ENCODE data around the gene GSC2. TPM values are rescaled to one million over a fixed set of nuclear protein-coding genes. Genes with fewer than 3 reads are reported as not detected.
"Not testable (repeated sequence)": the region's sequence is repeated elsewhere in the genome, so short reads cannot be mapped to it uniquely, and the experiment has no call there.

GSC2 gene
- total RNA-seq, 1 donor from 2014 or later = not detected

DNA sequence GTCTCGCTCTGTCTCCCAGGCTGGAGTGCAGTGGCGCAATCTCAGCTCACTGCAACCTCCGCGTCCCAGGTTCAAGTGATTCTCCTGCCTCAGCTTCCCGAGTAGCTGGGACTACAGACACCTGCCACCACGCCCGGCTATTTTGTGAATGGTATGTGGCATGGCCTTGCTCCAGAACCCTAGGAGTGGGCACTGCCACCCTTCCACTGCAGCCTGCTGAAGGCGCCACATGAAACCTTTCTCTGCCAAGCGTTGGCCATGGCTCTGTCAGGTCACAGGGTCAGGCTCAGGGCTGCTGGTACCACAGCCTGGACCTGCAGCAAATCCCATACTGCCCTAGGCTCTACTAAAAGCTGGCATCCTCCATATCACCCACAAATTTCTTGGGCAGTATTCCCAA, 6.0 kb upstream of the GSC2 start:
- not testable (repeated sequence) for DNase-seq (ENCODE audit: low read depth)

DNA sequence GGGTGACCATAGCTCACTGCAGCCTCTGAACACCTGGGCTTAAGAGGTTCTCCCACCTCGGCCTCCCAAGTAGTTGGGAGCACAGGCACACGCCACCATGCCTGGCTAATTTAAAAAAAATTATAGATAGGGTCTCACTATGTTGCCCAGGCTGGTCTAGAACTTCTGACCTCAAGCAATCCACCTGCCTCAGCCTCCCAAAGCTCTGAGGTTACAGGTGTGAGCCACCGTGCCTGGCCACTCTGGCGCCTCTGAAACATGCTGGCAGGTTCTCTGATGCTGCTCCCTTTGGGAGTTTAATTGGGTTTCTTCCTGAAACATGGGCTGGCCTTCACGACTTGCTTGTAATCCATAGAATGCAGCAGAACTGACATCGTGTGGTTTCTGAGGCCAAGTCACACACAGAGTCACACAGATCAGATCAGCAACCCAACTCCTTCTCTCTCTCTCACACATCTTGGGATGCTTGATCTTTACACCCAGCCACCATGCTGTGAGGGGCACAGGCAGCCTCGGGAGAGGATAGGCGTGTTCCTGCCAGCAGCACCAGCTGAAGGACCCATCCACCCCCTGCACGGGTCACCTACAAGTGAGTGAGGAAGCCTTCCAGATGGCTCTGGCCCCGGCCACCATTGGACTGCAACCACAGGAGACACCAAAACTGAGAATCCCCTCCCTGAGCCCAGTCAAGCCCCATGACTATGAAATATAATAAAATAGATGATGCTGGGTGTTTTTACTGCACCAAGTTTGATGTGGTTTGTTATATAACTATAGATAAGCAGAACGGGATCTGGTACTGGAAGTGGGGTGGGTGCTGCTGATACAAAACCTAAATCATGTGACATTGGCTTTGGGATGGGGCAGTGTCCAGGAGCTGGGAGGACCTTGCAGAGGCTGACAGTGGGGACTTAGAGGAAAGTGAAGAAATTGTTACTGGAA, 3.1 kb upstream of the GSC2 start:
- no peak for DNase-seq (ENCODE audit: low read depth)

DNA sequence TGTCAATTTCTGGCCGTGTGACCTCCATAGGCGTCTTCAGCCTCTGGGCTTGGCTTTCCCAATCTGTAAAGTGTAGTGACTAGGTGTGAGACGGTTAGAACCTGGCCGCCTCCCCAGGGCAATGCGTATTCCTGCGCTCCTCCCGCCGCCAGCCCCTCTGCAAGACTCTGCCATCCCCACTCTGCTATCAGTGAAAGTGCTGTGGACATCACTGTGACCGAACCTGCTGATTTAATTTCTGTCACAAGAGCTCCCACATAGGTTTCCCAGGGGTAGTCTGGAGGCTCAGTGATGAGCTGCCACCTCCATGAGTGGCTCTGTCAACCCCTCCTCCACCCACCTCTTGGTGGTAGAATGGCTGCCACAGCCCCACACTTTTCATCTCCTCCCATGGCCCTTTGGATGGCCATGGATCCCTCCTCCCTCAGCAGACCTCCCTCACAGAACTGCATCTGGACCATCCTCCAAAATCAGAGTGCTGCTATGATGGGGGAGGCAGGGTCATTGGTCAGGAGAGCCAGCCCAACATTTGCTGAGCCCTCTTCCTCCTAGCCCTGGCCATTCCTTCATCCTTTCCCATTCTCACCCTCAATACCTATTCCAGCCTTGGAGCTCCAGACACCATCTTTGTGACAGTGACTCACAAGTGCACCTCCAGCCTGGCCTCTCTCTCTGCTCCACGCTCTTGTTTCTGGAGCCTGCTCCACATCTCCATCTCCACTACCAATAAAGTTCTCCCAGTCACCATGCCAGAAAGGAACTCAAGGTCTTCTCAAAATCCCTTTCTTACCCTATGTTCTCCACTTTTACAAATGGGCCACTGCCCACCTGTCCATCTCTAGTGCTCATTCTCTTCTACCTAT, 1.5 kb upstream of the GSC2 start:
- DNase-seq (ENCODE audit: low read depth) = no peak

GRCh38 chr22:19150482-19151328, 613 bp upstream of the GSC2 start:
- no peak for DNase-seq (ENCODE audit: low read depth)

DNA sequence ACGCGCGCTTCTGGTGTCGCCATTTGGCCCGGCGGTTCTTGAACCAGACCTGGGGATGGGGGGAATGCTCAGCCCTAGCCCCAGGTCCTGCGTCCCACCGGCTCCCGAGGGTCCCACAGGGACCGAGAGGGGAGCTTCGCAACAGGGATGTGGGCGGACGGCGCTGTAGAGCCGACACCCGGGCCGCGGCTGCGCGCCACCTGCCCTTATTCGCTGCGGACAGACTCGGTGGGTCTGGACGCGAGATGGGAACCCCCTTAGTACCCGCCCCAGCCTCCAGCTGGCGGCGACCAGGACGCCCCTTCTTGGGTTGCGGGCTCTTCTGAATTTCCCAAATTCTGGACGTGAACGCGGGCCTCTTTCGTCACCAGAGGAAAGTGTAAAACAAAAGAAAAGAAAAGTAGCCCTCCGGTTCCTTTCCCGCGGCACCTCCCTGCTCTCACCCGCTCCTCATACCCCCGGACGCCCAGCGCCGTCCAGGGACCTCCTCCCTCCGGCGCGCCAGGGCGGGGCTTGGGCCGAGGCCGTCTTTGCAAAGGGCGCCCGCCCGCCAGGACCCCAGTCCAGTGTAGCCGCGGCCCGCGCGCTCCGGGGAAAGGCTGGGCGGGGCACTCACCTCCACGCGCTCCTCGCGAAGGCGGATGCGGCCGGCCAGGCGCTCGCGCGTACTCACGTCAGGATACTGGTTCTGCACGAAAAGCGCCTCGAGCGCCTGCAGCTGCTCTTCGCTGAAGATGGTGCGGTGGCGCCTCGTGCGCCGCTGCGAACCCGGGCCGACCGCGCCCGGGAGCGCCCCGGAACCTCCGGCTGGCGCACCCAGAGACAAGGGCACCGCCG, 827 bp downstream of the GSC2 start:
- DNase-seq (ENCODE audit: low read depth) = no peak

DNA sequence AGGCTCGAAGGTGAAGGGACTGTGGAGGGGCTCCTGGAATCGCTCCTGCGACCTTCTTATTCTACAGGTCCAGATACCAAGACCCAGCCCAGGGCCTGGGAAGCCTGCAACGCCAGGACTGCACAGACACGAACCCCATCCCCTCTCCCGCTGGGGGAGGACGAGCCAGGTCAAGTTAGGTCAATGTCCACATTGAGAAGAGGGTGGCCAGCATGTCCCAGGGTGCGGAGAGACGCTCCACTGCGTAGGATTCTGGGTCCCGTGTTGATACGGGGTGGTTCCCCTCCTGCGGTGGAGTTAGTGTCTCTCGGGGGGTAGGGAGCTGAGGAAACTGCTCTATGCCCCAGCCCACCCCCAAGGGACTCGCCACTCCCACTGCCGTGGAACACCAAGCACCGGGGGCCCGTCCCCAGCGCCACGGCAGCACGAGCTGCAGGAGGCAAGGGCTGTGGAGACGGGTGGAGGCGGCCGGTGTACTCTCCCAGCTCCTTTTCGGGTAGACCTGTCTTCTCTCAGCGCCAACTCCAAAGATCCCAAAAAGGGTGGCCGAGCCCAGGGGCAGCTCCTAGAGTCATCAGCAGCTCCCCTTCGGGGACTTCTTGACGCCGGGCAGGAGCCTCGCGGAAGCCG, 1.6 kb downstream of the GSC2 start:
- no peak for DNase-seq (ENCODE audit: low read depth)

DNA sequence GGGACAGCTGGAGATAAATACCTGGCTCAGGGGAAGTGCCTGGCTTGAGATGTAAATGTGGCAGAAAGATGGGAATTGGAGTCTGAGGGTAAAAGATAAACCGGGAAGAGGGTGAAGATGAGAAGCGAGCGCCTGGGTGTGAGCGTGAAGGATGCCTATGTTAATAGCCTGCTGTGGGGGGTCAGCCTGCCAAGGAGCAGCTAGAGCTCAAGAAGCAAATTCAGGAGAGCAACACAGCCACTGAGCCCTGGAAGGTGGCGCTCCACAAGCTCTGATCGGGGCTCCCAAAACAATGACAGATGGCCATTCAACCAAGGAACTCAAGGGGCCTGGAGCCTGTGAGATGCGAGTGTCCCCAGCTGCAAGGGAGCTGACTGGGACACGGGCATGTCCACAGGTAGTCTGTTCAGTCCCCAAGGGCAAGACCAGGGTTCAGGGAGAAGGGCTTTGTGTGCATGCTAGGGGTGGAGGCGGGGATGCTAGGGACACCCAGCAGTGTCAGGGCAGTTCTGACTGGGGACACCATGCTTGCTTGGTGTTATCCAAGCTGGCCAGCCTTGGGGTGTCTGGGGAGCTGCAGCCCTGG, 2.8 kb downstream of the GSC2 start:
- DNase-seq (ENCODE audit: low read depth) = no peak

DNA sequence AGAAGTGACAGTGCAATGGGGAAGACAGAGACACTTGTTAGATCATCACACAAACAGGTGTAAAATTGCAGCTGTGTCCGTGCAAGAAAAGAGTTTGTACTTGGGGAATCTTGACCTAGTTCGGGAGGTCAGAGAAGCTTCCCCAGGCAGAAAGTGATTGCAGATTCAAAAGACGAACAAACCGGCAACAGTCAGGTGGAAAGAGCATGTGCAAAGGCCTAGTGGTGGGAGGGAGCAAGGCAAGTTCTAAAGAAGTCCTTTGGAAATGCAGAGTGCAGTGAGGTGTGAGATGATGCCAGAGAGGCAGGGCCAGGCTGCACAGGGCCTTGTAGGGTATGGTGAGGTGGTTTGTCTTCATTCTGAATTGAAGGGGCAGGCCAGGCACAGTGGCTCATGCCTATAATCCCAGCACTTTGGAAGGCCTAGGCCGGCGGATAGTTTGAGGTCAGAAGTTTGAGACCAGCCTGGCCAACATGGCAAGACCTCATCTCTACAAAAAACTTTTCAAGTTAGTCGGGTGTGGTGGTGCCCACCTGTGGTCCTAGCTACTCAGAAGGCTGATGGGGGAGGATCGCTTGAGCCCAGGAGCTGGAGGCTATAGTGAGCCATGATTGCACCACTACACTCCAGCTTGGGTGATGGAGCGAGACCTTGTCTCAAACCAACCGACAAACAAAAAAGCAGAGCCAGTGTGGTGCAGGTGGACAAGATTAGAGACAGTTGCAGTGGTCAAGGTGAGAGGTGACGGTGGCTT, 3.7 kb downstream of the GSC2 start:
- DNase-seq (ENCODE audit: low read depth) = no peak

DNA sequence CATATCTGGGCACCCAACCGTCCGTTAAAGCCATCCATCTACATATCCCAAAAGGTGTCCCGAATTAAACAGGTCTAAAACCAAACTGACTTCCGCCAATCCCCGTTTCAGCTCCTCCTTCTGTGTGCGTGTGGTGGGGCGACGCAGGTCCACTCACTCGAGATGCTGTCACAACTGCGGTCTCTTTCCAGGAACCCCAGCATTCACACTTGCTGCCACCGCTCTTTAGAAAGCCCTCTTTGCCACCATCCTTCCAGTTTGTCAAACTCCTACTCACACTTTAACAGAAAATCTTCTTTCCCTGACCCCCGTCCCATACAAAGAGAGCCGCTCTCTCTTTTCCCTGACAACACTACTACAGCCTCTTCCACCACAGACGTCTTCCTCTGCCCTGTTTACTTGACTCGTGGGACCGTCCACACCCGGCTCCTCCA, 6.1 kb downstream of the GSC2 start:
- DNase-seq (ENCODE audit: low read depth) = peak; percentile 3

- DNase-seq (ENCODE audit: low read depth) = no peak
Observed at GRCh38 chr22:19143212-19143611, 6.9 kb downstream of the GSC2 start.

GRCh38 chr22:19142394-19142793, 7.7 kb downstream of the GSC2 start:
- no peak for DNase-seq (ENCODE audit: low read depth)

GRCh38 chr22:19139974-19140373, 10.1 kb downstream of the GSC2 start:
- DNase-seq (ENCODE audit: low read depth) = no peak

DNA sequence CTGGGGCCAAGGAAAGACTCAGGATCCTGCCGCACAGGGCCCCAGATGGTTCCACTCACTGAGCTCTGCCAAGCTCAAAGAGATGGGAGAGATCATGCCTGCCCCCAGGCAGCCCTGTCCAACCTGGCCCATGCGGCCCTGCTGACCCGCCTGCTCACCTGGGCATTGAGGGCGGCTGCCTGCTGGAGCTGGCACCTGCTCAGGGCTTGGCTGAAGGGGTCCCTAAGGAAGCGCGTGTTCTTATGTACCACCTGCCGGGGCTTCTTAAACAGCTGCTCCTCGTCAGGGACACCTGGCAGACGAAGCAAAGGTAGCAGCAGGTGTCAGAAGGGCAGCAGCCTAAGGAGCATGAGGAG, 11.1 kb downstream of the GSC2 start:
- DNase-seq (ENCODE audit: low read depth) = no peak

GRCh38 chr22:19138217-19139000, 11.7 kb downstream of the GSC2 start:
- DNase-seq (ENCODE audit: low read depth) = no peak

- DNase-seq (ENCODE audit: low read depth) = no peak
Observed at GRCh38 chr22:19137384-19138216, 12.5 kb downstream of the GSC2 start.

- DNase-seq (ENCODE audit: low read depth) = no peak
Observed at GRCh38 chr22:19136915-19137314, 13.2 kb downstream of the GSC2 start.

- DNase-seq (ENCODE audit: low read depth) = no peak
Observed at GRCh38 chr22:19134874-19135273, 15.2 kb downstream of the GSC2 start.

Measured in renal cortical epithelial cell (primary cell).